Retina (tissue), 1 donor: ENCODE results near the gene MTOR.
A peak's percentile ranks its signal among the peaks of the same experiment; 100 is the strongest.

Experiments
- DNase-seq: peaks from one replicate; pipeline ENCODE4 v3.0.0-alpha.2; 2016

MTOR gene

GRCh38 chr1:11059155-11059967 lies 203.0 kb downstream of the MTOR start:
- peak; percentile 52 for DNase-seq

GRCh38 chr1:11058595-11059154 lies 203.7 kb downstream of the MTOR start:
- DNase-seq = no peak

GRCh38 chr1:11058026-11058425 lies 204.3 kb downstream of the MTOR start:
- DNase-seq = no peak

- no peak for DNase-seq
Observed at GRCh38 chr1:11057477-11057876, 204.9 kb downstream of the MTOR start.
